GM18861 (cell line): ENCODE results near the gene AKT1S1.
"Not testable (repeated sequence)": the region's sequence is repeated elsewhere in the genome, so short reads cannot be mapped to it uniquely, and the experiment has no call there.

Experiments
- ATAC-seq: cut with Tn5 transposase; IDR thresholded peaks from one replicate; pipeline ENCODE4 v1.9.1; 2021; ENCODE audit not compliant: unreplicated experiment

The AKT1S1 gene

GRCh38 chr19:49877020-49877878 is at the start of gene AKT1S1, which contains the start of gene TBC1D17:
Gene AKT1S1 (minus strand): TSS chr19:49877355. CDS start chr19:49873295, 4,060 bp downstream.
Gene TBC1D17 (plus strand): TSS chr19:49877702. CDS start chr19:49877724, 22 bp downstream.
- ATAC-seq: peak; percentile 50

- no peak for ATAC-seq
Observed at GRCh38 chr19:49926515-49926914, 49.4 kb upstream of the AKT1S1 start.

DNA sequence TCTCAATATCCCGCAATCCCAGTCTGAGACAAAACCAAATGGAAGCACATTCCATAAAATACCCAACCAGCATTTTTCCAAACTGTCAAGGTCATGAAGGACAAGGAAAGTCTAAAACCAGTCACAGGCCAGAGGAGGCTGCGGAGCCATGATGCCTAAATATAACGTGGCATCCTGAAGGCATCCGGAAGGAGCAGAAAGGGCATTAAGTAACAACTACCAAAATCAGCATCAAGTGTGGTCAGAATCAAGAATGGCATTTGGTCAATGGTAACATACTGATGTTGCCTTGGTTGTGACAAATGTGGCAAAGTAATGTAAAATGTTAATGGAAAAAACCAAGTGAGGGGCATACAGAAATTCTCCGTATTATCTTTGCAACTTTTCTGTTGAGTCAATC is 48.3 kb upstream of the AKT1S1 start:
- no peak for ATAC-seq

- ATAC-seq: not testable (repeated sequence)
Observed at GRCh38 chr19:49924881-49925210, 47.7 kb upstream of the AKT1S1 start.

DNA sequence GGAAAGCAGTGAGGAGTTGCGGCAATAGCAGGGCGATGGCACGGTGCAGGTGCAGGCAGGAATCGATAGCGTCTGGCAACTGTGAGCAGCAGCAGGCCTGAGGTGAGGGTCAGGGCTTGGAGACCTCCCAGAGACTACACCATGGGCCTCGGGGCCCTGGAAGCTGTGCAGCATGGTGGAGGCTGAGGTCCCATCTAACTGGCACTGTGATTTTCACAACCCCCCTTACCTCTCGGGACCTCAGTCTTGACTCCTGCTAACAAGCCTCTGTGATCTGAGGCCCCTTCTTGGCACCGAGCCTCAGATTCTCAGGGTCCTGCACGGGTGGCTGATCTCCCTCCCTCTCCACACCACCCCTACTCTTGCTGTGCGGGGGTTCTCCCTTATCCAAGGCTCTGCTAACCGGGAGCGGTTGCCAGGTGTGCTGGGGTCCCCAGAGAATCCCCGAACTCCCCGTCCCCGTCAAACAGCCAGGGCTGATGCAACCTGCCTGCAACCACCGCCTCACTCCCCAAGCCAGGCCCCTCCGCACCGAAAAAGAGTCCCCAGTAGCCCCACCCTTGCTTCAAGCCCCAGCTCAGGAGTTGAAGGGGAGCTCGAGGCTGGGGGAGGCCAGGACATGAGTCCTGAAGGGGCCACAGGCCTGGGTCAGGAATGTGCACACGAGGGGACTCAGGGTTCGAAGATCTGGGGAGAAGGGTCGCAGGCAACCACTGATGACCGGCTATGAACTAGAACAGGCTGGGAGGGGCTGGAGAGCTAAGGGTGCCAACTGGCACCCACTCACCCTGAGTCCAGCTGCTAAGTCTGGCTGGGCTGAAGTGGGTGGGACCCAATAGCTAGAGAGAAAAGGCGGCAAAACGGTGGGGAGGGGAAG is 47.1 kb upstream of the AKT1S1 start:
- no peak for ATAC-seq

DNA sequence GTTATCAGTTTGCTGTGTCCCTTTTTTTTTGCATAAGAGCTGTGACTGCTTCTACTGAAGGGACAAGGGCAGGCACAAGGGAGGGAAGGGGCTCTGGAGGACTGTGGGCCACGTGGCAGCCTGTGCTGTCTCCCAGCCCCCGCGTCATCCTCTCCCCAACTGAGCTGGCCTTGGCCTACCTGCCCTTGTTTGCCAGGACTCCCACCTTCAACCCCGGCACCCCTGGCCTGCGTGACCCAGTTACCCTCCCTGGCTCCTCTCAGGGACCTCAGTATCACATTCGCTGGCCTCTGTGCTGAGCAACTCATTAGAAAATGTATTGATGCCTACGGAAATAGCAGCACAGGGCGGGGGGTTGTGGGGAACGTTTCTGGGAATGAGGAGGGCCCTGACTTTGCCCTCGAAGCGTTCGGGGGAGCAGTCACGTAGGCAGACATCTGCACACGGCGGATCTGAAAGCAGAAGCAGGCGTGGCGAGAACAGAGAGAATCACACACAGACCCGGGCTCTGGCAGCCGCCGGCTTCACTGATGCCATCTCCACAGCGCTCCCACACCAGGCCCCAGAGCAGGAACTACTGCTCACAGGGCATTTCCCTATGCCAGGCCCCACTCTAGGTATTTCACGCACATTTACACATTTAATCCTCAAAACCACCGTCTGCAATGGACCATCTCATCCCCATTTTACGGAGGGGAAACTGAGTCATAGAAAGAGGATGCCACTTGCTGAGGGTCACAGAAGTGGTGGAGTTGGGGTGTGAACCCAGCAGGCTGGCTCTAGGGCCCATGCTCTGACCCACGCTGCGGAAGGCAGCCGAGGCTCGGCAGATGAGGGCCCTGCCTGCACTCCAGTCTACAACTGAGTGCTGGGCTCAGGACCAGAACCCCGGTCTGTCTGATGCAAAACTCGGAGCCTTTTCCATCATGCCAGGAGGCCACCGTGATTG is 46.2 kb upstream of the AKT1S1 start:
- ATAC-seq: no peak

DNA sequence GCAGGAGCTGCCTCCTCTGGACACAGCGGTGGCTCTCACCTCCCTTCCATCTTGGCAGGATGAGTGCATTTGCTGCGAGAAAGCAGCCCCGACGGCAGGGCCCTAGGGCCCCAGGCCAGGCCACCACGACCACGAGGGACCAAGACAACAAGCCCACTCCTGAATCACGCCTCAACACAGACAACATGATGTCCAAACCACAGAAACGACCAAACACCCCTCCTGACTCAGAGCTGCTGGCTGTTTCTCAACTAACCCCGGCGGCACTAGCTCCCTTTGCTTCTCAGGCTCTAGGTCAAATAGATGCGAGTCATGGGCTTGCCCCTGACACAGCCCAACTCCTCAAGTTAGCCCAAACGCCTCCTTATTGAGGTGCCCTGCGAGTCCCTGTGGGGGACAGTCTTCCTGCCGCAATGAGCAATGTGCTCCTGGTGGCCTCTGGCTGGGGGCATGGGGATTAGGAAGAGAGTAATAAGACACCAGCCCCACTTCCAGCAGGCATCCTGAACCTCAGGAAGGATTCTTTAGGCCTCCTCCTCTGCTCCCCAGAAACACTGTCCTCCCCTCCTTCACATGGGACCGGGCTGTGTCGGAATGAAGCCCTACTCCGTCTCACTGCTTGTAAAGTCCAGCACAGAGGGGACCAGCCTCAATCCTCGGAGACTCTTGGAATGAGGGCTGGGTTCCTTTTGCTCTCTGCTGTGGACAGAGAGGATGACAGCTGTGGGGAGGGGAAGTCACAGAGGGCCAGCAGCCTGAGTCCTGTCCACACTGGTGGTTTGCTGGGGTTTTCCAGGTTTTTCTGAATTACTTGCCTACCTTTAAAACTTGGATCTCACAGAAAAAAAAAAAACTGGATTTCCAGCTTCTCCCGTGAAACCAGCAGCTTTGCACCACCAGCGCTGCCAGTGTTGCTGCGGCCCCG is 45.0 kb upstream of the AKT1S1 start:
- no peak for ATAC-seq

GRCh38 chr19:49920624-49921363 is 43.6 kb upstream of the AKT1S1 start:
- no peak for ATAC-seq

GRCh38 chr19:49918089-49918488 is 40.9 kb upstream of the AKT1S1 start:
- ATAC-seq: no peak

DNA sequence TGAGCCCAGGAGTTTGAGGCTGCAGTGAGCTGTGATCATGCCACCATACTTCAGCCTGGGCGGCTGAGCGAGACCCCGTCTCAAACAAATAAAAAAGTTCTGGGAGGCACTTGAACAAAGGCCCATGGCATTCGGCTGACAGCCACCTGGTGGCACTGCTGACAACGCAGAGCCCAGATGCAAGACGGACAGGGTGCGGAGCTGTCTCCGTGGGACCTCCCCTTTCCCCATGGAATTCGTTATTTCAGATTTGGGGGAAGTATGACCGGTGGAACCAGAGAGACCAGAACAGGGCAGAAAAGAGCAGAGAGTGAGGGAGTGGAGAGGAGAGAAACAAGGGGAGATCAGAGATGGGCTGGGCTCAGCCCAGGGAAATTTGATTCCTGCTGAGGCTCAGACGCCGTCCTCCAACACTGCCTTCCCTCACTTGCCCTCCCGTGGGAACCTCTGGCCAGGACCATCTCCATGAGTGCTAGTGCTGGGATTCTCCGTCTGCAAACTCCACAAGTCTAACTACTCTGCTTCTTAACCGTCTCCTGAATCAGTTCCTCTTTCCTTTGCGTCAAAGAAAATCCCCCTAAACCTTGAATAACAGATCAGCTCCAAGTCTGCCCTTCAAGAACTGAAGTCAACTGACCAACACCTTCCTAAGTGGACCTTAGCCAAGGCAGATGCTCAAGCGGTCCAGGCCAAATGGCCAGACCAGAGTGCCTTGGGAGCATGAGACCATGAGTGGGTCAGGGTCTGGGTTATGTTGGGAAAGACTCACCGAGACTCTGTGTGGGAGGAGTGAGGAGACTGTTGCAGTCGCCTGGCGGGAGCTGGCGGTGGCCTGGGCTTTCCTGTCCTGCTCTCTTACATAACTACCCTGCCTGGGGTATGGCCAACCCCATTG is 39.9 kb upstream of the AKT1S1 start:
- ATAC-seq: no peak

DNA sequence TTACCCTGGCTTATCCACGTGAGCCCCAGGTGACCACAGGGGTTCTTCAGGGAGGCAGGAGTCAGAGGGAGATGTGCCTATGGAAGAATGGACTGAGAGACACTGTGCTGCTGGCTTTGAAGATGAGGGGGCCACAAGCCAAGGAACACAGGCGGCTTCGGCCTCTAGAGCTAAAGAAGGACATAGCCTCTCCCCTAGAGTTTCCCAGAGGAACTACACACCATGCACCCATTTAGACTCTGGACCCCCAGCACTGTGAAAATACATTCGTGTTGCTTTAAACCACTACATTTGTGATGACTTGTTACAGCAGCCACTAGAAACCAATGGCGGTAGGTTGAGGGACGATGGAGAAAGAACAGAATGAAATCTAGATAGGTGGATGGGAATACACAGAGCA is 38.1 kb upstream of the AKT1S1 start:
- no peak for ATAC-seq

DNA sequence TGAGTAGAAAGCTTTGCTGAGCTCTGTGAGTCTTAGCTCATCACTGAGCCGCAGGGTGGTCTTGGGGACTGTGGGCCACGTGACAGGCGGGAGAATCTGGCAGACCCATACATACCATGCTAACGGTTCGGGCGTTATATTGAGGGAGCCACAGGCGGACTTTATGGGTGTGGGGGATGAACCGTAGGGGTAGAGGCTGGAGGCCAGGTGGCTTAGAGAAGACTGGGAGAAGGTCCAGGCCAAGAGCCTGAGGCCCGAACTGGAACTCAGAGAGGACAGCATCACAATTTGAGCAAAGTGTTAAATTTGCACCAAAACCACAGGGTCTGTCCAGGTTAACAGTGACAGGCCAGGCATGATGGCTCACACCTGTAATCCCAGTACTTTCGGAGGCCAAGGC is 36.6 kb upstream of the AKT1S1 start:
- no peak for ATAC-seq

DNA sequence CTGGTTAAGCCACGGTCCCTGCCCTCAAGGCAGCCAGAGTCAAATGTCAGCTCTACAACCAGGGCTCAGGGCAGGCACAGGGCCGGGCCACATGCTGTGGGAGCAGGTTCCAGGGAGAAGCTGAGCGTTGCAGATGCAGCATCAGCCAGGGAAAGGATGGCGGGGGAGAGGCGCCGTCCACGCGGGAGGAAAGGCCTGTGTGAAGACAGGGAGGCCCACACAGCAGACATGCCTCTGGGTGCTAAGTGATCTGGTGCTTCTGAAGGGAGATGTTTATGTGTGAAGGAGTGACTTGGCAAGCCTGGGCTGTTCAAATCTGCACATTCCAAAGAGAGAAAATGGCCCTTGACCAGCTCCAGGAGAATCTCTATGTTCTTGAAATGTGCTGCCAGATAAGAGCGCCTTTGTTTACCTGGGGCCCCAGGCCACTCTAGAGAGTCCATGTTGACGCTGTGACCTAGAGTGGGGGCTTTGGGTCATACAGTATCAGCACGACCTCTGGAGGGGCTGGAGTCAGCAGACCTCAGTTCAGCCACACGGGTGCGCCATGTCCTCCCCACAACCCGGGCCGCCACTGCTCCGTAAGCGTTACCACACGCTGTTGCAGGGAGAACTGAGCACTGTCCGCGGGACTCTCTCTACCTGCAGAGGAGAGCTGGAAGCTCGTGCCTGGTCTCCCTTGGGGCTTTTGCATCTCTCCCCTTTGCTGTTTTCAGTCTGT is 36.0 kb upstream of the AKT1S1 start:
- no peak for ATAC-seq

DNA sequence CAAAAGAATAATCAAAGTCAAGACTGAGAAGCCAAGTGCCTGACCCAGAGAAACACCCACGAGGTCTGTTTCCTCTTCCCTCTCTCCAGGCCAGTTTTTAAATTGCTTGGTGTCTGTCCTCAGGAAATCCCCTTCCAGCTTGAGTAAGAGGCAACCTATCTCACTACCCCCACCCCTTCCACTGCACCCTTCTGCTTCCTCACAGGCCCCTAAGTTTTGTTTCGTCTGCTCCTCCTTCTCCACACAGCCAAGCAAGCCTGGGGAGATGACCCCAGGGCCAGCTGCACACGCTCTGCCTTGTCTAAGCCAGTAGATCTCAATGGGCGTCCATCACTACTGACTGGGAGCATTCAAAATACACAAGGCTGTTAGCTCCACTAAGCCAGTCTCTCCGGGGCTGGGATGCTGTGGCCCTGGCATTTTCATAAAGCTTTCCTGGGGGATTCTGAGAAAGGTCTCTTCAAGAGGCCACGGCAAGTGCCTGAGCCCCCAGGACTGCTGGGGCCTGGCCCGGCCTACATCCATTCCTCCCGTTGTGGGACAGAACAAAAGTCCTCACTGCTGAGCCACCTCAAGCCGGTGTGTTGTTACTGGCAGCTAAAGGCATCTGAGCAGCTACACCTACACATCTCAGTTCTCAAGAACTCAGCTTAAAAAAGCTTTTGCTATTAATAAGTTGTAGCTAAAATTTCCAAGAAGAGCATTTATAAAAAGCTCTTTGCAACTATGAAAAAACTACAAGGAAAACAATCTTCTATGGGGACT is 34.4 kb upstream of the AKT1S1 start:
- no peak for ATAC-seq

GRCh38 chr19:49910179-49910578 is 33.0 kb upstream of the AKT1S1 start:
- ATAC-seq: no peak

DNA sequence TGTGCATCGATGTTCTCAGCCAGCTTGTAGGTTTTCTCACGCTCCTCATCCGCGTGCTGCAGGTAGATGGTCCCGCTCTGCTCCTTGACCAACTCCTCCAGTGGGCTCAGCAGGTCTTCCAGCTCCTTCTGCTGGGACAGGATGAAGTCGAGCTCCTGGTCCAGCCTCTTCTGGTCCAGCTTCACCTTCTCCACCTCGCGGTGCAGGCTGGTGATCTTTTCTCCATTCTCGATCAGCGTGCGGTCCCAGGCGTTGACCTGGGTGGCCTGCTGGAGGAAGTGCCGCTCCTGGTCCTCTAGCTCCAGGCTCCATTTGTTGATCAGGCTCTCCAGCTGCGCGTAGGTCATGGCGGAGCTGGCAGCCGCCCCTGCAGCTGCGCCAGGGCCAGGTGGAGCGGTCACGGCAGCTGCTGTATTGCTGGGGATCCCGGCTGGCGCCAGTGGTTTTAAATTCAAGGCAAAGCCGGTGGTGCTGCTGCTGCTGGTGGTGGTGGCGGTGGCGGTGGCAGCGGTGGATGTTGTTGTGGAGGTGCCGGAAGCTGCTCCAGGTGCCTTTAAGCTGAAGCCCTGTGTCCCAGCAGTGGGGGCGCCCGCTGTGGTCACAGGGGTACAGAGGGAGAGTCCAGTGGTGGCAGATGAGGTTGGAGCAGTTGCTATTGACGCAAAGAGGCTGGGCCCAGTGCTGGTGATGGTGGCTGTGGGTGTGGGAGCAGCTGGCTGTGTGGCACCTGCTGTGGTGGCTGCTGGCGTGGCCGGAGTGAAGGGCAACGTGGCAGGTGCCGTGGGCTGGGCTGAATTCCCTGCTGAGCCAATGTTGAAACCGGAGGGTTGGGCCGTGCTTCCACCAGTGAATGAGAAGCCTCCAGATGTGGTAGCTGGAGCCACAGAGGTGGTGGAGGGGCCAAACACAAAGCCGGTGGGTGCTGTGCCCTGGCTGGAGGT is 31.6 kb upstream of the AKT1S1 start:
- no peak for ATAC-seq
